HK-2 (cell line): ENCODE measurements around the gene PDCD1LG2.
"Not testable (repeated sequence)": the region's sequence is repeated elsewhere in the genome, so short reads cannot be mapped to it uniquely, and the experiment has no call there.

Experiments
- DNase-seq: peaks from one replicate; pipeline ENCODE4 v3.0.0-alpha.2; 2018; ENCODE audit not compliant: unreplicated experiment

Gene PDCD1LG2

DNA sequence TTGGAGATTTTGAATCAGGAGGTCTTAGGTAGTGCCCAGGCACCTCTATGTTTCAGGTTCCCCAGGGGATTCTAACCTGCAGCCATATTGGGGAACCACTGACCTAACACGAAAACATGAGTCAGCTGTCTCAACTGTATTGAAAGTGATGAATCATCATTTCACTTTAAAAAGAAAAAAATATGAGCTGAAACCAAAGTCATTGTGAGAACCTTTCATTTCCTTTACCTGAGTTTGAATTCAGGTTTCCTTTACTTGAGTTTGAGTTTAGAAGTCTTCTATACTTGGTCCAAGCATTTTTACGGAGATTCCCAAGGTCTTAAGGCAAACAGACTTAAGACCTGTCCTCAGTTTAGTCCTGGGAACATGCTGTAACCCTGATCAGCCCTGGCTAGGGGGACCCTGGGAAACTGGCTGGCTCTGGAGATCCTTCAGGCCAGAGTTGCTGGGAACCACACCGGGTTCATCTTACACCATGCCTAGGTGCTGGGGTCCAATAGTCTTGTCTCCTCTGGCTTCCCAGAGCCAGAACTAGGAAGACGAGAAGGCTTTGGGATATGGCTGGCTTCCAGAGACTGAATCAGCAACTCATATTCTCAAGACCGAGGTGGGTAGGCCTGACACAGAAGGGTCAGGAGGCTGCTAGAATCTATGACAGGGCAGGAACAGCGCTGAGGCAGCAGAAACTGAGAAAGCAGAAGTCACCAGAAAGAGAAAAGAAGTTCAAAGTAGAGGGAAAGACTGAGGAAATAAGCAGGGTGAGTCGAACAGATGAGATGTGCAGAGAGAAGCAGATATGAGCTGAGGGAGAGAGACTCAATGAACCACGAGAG lies 16.4 kb upstream of the PDCD1LG2 start:
- peak; percentile 47 for DNase-seq

- not testable (repeated sequence) for DNase-seq
Measured at GRCh38 chr9:5494765-5495164, 15.6 kb upstream of the PDCD1LG2 start.

DNA sequence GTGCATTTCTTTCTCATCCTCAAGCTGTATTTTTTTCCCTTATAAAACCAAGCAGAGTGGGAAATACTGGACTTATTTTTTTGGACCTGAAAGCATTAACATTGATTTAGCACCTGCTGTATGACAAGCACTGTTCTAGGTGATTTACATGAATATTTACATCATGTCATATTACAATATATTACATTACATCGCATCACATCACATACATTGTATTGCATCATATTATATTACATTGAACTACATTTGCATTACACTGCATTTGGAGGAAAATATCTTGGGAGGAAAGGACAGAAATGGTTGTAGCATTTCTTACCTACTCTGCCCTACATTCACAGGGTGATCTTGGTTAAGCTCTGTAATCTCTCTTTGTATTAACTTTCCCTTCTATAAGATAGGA lies 11.2 kb upstream of the PDCD1LG2 start:
- no peak for DNase-seq

DNA sequence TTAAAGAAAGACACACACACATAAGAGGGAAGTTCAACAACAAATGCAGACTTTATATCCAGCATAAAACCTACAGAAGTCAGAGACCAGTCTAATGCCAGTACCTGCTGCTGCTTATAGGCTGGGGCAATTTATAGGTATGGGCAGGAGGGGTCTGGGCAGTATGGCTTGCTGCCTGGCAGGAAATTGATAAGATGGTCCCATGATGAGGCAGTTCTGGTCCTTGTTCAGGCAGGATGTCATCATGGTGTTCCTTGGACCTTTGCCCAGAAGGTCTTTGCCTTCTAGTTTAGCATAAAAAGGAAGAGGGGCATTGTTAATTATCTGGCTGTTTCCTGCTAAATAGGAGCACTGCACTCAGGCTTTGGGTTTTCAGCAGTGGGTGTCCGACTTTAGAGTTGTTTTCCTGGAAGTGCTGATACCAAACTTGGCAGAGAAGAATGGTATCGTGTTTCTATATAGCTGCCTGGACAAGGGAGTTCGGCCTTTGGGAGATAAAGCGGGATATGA lies 10.4 kb upstream of the PDCD1LG2 start:
- DNase-seq: no peak

GRCh38 chr9:5500441-5501235 lies 9.7 kb upstream of the PDCD1LG2 start:
- no peak for DNase-seq

DNA sequence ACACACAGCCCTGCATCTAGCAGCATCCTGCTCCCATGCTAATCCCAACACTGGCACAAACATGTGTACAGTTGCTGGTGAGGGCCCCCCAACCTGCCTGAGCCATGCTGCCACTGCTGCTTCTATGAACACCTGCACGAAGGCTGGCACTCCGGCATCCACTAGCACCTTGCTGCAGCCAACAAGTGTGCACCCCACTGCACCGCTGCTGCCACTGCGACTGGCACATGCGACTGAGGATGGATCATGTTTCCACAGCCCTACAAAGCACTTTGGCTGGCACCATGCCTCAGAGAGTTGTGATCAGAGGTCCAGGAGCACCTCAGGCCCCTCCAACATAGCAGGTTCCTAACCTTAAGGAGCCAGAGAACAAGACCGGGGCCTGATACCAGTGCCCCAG lies 7.8 kb upstream of the PDCD1LG2 start:
- no peak for DNase-seq

DNA sequence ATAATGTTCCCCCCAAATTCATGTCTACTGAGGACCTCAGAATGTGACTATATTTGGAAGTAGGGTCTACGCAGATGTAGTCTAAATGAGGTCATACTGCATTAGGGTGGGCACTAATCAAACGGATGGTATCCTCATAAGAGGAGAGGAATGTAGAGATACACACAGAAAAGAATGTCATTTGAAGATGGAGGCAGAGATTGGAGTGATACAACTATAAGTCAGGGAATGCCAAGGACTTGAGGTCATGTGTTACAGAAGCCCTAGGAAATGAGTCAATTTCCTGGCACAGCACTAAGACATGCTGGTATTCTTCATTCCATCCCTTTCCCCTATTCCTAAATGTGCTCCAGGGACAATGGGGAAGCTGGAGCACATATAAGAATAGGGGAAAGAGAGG lies 758 bp upstream of the PDCD1LG2 start:
- DNase-seq: no peak

- DNase-seq: no peak
Measured at GRCh38 chr9:5510989-5511388, 658 bp downstream of the PDCD1LG2 start.

DNA sequence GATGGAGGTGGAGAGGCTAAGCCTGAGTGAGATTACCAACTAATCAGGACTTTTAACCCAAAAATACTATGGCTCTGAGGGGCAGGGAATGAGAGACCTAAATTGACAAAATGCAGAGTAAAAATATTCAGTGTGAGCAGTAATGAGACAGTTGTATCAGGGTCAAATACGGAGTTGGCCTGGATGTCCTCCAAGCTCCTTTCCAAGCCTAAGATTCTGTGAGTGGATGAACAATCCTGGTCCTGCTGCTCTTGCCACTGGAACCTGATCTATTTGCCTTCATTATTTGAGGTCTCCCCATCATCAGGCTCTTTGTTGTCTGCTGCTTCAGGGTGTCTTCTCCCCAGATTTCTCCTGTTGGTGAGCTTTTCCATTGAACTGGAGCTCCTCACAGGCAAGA lies 1.1 kb downstream of the PDCD1LG2 start:
- DNase-seq: no peak

- DNase-seq: no peak
Measured at GRCh38 chr9:5511935-5512580, 1.7 kb downstream of the PDCD1LG2 start.

DNA sequence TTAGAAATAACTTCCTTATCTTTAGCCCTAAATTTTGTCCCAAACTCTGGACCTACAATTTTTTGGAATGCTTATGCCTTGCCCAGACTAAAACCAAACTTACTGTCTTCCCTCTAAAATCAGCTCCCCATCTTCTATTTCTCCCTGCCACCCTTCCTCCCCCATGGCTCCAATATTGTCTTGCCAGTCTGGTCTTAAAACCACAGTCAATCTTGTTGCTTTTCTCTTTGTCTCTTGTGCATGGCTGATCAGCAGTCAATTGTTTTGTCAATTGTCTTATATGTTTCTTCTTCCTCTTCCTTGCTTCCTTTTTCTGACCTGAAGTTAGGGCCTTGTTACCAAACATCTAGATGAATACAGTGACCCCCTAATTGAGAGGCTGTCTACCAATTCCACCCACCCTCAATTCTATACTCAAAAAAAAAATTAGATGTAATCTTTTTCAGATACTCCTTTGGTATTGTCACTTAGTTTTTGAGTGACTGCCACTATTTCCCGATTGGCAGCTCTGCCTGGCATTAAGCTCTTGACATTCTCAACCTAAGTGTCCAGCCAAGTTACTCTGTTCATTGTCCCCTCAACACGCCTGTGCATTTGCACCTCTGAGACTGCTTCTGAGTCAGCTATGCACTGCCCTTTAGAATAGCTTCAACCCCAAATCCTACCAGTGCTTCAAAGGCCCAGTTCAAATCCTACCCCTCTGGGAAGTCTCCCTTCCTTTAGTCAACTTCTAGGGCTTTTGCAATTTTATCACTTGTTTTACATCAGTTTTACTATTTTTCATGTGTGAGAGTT lies 2.5 kb downstream of the PDCD1LG2 start:
- no peak for DNase-seq

- DNase-seq: no peak
Measured at GRCh38 chr9:5513966-5514616, 3.8 kb downstream of the PDCD1LG2 start.

DNA sequence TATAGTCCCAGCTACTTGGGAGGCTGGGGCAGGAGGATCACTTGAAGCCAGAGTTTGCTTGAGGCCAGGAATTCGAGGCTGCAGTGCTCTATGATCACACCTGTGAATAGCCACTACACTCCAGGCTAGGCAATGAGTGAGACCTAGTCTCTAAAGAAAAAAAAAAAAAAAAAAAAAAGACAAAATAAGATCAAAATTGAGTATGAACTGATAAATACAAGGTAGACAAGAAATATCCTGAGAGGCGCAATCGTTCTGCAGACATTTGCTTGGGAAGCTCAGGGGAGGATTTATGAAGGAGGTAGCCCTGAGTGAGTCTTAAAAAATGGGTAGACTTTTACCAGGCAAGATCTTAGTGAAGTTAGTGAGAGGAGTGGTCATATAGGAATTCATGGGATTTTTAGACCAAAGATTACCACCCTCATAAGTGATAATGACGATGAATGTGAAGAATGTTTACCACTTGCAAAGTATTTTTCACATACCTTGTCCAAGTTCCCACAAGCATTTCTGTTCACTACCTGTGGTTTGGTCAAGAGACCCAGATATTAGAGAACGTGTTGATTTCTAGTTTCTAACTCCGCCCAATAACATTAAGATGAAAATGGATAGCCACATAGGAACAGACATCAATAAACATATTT lies 4.4 kb downstream of the PDCD1LG2 start:
- no peak for DNase-seq

DNA sequence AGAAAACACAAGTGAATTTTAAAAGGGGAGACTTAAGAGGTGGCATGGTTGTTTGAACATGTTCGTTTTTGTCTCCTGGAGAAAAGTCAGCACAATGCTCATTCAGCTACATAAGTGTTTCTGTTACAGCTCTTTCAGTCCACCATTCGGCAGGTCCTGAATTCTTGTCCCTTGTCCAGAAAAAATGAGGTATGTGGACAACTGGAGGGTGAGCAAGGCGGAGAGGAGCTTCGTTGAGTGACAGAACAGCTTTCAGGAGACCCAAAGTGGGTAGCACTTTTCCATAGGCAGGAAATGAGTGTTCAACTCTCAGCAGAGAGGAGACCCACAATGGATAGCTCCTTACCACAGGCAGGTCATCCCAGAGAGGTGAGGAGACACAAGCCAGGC lies 4.9 kb downstream of the PDCD1LG2 start:
- no peak for DNase-seq

DNA sequence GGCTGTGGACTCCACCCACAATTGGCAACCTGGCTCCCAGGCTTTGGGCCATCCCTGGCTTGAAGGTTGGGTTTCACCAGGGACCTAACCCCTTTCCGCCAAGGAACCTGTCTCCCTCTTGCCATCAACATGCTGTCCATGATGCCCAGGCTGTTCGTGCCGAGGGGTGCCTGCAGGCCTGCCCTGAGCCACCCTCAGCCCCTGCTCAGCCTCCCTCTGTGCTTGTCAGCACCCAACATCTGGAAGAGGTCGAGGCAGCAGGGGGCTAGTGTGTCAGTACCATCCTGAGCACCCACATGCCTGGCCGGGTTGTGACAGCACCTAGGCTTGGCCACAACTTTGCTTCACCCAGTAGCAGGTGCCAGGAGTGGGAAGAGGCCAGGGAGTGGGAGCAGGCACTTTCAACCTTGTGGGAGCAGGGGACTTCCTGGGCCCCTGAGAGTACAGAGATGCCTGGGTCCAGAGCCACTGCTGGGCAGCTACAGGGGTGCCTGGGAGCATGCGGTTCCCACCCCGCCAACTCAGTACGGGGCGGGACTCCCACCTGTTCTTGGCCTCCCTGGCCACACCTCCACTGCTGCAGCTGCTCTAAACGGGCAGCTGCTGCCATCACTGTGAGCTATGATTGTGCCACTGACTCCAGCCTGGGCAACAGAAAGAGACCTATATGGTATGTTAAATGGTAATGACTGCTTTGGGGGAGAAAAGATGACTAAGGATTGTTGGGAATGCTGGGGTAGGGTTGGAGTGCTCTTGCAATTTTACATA lies 6.3 kb downstream of the PDCD1LG2 start:
- DNase-seq: no peak

DNA sequence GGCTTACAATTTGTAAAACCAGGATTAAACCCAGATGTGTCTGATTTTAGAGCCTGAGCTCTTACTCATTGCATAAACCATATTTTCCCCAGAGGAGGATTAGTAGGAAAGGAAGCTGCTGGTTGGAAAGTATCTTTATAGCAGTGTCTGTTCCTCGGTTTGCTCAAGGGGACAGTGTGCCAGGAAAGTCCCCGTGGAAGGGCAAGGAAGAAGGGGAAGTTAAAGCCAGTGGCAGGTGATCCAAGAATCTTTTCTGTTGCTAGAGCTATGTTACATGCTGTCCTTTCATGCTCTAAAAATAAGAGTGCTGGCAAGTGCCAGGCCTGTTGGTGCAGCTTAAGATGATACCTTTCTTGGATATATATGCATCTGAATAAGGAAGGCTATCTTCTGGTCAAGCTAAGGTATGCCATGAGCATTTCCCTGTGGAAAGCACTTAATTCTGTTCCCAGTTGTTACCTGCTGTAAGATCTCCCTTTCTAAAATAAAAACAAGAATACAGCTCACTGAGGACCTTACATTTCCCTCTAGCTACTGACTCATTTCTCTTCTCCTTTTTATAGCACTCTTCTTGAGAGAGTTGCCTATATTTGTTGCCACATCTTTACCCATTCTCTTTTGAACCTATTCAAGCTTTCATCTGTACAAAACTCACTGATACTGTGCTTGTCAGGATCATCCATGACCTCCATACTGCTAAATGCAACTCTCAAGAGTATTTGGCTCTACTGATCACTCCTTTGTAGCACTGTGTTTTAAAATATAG lies 8.0 kb downstream of the PDCD1LG2 start:
- no peak for DNase-seq

GRCh38 chr9:5518937-5519319 lies 8.6 kb downstream of the PDCD1LG2 start:
- no peak for DNase-seq

DNA sequence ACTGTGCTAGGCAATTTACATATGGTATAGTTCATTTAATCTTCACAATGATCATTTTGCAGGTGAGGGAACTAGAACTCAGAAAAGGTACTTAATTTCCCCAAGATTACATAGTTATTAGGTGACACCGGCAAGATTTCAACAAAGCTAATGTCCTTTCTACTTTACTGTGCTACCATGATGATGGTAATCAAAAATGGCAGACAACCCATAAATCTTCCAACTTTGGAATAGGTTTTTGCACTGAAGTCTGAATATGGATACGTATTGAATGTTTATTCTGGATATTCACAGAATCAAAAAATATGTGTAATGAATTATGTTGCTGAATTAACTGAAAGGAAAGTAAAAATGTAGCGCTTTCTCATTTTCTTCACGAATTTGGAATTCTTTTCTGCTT lies 13.8 kb downstream of the PDCD1LG2 start:
- DNase-seq: no peak

DNA sequence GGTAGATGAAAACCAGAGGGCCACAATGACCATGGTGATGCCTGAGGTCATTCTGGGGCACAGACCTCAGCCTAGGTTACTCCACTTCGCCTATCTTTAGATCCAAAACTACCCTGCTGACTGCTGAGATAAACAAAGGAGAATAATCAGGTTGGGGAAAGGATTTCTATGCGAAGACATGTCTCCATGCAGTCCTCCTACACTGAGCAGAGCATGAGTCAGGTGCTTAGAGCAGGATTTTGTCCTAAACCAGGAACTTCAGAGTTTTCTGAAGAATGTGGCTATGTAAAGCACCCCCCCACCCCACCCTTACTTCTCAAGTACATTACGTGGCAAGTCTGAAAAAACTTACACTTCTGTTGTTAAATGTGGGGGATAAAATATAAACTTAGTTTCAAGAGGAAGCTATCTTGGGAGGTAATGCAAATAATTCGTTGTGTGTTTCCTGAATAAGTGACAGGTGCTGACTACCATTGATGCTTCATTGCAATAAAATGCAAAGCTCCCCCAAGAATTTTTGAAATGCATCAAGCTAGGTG lies 19.4 kb downstream of the PDCD1LG2 start:
- DNase-seq: peak; percentile 20
